Loucy (cell line): Measurements from ENCODE around the gene MRM2.

Source experiments
- H2AFZ ChIP-seq: fragments of 200-600 bp; sonication (generic); 2 replicates; pipeline ENCODE4 v1.6.0; 2016; ENCODE audit warnings: antibody characterized with exemption, mild to moderate bottlenecking, low read length, moderate library complexity
- H3F3A ChIP-seq: fragments of 200-600 bp; 2 replicates; pipeline ENCODE4 v1.6.0; 2016; ENCODE audit warnings: antibody characterized with exemption, low read depth, mild to moderate bottlenecking
- H3K27me3 ChIP-seq: fragments of 200-600 bp; sonication (generic); 2 replicates; pipeline ENCODE4 v1.6.1; 2014; ENCODE audit warnings: low read length, mild to moderate bottlenecking; ENCODE audit not compliant: insufficient read depth, poor library complexity, severe bottlenecking
- H3K36me3 ChIP-seq: fragments of 200-600 bp; sonication (generic); 2 replicates; pipeline ENCODE4 v1.6.1; 2016; ENCODE audit warnings: low read length; ENCODE audit not compliant: insufficient read depth
- H3K4me1 ChIP-seq: fragments of 200-600 bp; sonication (generic); 2 replicates; pipeline ENCODE4 v1.5.1; 2014; ENCODE audit warnings: low read length, mild to moderate bottlenecking; ENCODE audit not compliant: insufficient read depth, poor library complexity, severe bottlenecking
- H3K4me2 ChIP-seq: fragments of 200-600 bp; sonication (generic); 2 replicates; pipeline ENCODE4 v1.6.0; 2014; ENCODE audit warnings: antibody characterized with exemption, low read length, low read depth, mild to moderate bottlenecking; ENCODE audit not compliant: poor library complexity, severe bottlenecking
- H3K4me3 ChIP-seq: fragments of 200-600 bp; sonication (generic); 2 replicates; pipeline ENCODE4 v1.5.1; 2014; ENCODE audit warnings: low read length, mild to moderate bottlenecking, mixed read lengths; ENCODE audit not compliant: poor library complexity, severe bottlenecking
- H3K79me2 ChIP-seq: fragments of 200-600 bp; sonication (generic); 2 replicates; pipeline ENCODE4 v1.6.1; 2014; ENCODE audit warnings: low read length; ENCODE audit not compliant: insufficient read depth
- H3K9ac ChIP-seq: fragments of 200-600 bp; sonication (generic); 2 replicates; pipeline ENCODE4 v1.6.0; 2014; ENCODE audit warnings: mild to moderate bottlenecking, low read depth, low read length, moderate library complexity; ENCODE audit not compliant: poor library complexity, severe bottlenecking
- H3K9me2 ChIP-seq: fragments of 200-600 bp; sonication (generic); replicated peaks from 2 replicates; pipeline ENCODE4 v1.6.1; 2016; ENCODE audit warnings: low read depth, low read length, mixed read lengths
- H3K9me3 ChIP-seq: fragments of 200-600 bp; sonication (generic); 2 replicates; pipeline ENCODE4 v1.6.1; 2014; ENCODE audit warnings: mild to moderate bottlenecking, antibody characterized with exemption, low read length, low read depth; ENCODE audit not compliant: insufficient read depth
- H4K20me1 ChIP-seq: fragments of 200-600 bp; sonication (generic); 2 replicates; pipeline ENCODE4 v1.6.0; 2014; ENCODE audit warnings: antibody characterized with exemption, low read length, mild to moderate bottlenecking; ENCODE audit not compliant: insufficient read depth, poor library complexity, severe bottlenecking
- CTCF ChIP-seq: fragments of 200-600 bp; sonication (generic); conservative IDR thresholded peaks from 2 replicates; pipeline ENCODE4 v1.5.1; 2014; ENCODE audit warnings: mild to moderate bottlenecking, antibody characterized with exemption, low read length
- EZH2phosphoT487 ChIP-seq: fragments of 200-600 bp; IDR thresholded peaks from 2 replicates; pipeline ENCODE4 v1.6.1; 2018; ENCODE audit warnings: antibody characterized with exemption, mild to moderate bottlenecking, moderate library complexity, borderline replicate concordance

The MRM2 gene

GRCh38 chr7:2280424-2280823 lies 38.4 kb upstream of the MRM2 start:
- H3K36me3 ChIP-seq = peaks cover 4% of the 10 kb centered on the region; the same call in 1 of the 2 replicates
- TF ChIP-seq EZH2phosphoT487 (no peak), CTCF (no peak)
- H3K79me2 ChIP-seq = no peaks in the 10 kb centered on the region

GRCh38 chr7:2279896-2280295 lies 37.9 kb upstream of the MRM2 start:
- no peak overlapping the region for H2AFZ ChIP-seq

More at GRCh38 chr7:2280424-2280823, 38.4 kb upstream of the MRM2 start:
- Histone ChIP-seq H3K9ac (no peak overlapping the region), H3K9me2 (no peaks in the 10 kb centered on the region), H3K9me3 (no peaks in the 10 kb centered on the region), H3K4me2 (no peak overlapping the region), H4K20me1 (no peaks in the 10 kb centered on the region), H3K27me3 (no peaks in the 10 kb centered on the region), H2AFZ (no peak overlapping the region), H3K4me3 (no peak overlapping the region), H3K4me1 (peaks cover 9% of the 10 kb centered on the region), H3F3A (no peaks in the 10 kb centered on the region)

GRCh38 chr7:2278026-2278425 lies 36.0 kb upstream of the MRM2 start:
- H3K36me3 ChIP-seq = peaks cover 4% of the 10 kb centered on the region; the same call in 1 of the 2 replicates
- H3K9ac ChIP-seq = no peak overlapping the region

More at GRCh38 chr7:2279896-2280295, 37.9 kb upstream of the MRM2 start:
- Histone ChIP-seq H3K36me3 (peaks cover 4% of the 10 kb centered on the region; the same call in 1 of the 2 replicates), H4K20me1 (no peaks in the 10 kb centered on the region), H3K79me2 (no peaks in the 10 kb centered on the region), H3K9me3 (no peaks in the 10 kb centered on the region), H3K4me3 (no peak overlapping the region), H3K9ac (no peak overlapping the region), H3K27me3 (no peaks in the 10 kb centered on the region), H3F3A (no peaks in the 10 kb centered on the region), H3K4me1 (peaks cover 9% of the 10 kb centered on the region), H3K9me2 (no peaks in the 10 kb centered on the region), H3K4me2 (no peak overlapping the region)
- TF ChIP-seq EZH2phosphoT487 = no peak
- TF ChIP-seq CTCF = no peak

More at GRCh38 chr7:2278026-2278425, 36.0 kb upstream of the MRM2 start:
- H2AFZ ChIP-seq = no peak overlapping the region
- no peak overlapping the region for H3K4me3 ChIP-seq
- TF ChIP-seq EZH2phosphoT487 (no peak), CTCF (no peak)
- H3K27me3 ChIP-seq = no peaks in the 10 kb centered on the region
- no peaks in the 10 kb centered on the region for H3K9me3 ChIP-seq
- no peaks in the 10 kb centered on the region for H4K20me1 ChIP-seq
- no peaks in the 10 kb centered on the region for H3K9me2 ChIP-seq
- peaks cover 9% of the 10 kb centered on the region for H3K4me1 ChIP-seq
- no peaks in the 10 kb centered on the region for H3K79me2 ChIP-seq
- no peaks in the 10 kb centered on the region for H3F3A ChIP-seq
- H3K4me2 ChIP-seq = no peak overlapping the region
